ENCODE results near the gene STK10.

Gene STK10

DNA sequence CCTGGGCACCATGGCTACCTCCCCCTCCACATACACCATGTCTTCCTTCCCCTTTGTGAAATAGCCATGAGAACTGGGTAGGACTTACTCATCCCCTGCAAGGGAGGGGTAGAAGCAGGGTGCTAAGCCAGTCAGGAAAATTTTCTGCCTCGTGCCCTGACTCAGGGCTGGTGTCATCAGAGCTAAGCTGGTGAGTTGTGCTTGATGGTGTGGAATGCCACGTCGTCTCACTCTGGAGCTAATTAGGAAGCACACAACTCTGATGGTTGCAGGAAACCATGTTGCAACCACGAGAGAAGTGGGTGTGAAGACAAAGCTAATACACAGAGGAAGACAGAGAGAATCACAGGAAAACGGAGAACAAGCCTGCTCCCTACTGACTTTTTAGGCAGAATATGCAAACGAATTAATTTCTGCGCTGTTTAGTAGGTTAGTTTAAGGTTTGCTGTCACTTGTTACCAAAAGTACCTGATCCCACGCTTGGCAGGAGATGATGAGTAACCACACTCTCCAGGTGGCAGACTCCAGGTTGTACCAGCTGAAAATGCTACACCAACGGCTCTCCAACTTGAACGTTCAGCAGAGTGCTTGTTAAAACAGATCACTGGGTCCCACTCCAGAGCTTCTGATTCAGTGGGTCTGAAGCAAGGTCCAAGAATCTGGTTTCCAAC is 54.5 kb downstream of the STK10 start:
- no peak for DNase-seq (ENCODE audit: extremely low spot score)
- no peak for TF ChIP-seq ZNF384 (IDR thresholded peaks at IDR 0.05)
- no peak for TF ChIP-seq FOXA1 (IDR thresholded peaks at IDR 0.05)
- TF ChIP-seq TARDBP (IDR thresholded peaks at IDR 0.05) = no peak
- no peak for TF ChIP-seq BHLHE40 (IDR thresholded peaks at IDR 0.05; ENCODE audit: borderline replicate concordance)
- no peak for TF ChIP-seq CTBP1 (IDR thresholded peaks at IDR 0.05; ENCODE audit: borderline replicate concordance)
- TF ChIP-seq, protein P1, sequence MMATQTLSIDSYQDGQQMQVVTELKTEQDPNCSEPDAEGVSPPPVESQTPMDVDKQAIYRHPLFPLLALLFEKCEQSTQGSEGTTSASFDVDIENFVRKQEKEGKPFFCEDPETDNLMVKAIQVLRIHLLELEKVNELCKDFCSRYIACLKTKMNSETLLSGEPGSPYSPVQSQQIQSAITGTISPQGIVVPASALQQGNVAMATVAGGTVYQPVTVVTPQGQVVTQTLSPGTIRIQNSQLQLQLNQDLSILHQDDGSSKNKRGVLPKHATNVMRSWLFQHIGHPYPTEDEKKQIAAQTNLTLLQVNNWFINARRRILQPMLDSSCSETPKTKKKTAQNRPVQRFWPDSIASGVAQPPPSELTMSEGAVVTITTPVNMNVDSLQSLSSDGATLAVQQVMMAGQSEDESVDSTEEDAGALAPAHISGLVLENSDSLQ (IDR thresholded peaks at IDR 0.05) = no peak
- TF ChIP-seq HDGF (IDR thresholded peaks at IDR 0.05; ENCODE audit: borderline replicate concordance) = no peak
- ChIA-PET POLR2A (interaction anchor here (1.1 kb wide), 1 partner anchor 31 kb away, joined by 3 read pairs; no protein-coding TSS in a partner anchor), CTCF (no interaction called here)

DNA sequence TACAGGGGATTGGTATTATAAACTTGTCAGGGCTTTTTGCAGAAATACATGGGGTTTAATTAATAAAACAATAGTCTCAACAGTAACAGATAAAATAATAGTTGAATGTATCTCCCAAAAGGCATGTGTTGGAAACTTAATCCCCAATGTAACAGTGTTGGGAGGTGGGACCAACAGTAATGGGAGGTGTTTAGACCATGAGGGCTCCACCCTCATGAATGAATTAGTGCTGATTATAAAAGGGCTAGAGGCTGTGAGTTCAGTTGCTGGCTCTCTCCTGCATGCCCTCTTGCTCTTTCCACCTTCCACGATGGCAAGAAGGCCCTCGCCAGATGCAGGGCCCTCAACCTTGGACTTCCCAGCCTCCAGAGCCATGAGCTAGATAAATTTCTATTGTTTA is 56.3 kb downstream of the STK10 start:
- ChIA-PET POLR2A (interaction anchor here (0.6 to 1.3 kb wide), 2 partner anchors 14 to 57 kb away, joined by 3 to 4 read pairs; partner anchors contain the start of gene STK10), CTCF (no interaction called here)

DNA sequence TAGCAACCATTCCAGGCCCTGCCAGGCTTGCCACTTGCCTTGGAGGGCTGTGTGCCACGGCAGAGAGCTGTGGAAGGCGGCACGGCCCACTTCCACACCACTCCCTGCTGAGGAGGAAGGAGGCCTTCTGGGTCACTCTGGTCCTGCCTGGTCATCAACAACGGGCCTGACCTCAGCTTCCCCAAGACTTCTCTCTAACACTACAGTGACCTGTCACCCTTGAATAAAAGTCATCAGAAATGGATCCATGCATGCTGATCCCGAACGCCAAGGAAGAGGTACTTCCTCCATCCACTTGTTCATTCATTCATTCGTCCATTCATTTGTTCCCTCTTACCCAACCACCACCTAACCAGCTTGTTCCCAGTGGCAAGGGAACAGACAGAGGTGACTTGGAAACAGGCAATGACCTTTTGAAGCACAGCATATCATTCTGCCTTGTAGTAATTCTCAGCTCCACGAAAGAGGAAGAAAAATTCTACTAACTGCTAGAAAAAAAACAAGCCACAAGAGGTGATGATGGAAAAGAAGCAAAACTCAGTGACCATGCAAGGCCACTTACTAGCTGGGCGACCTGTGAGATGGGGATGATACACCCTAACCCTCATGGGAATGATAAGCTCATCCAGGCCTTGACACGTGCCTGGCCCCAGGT is 58.6 kb downstream of the STK10 start:
- CTCF ChIA-PET = no interaction called here

More for the DNA sequence above, 56.3 kb downstream of the STK10 start:
- TF ChIP-seq ZNF384 (IDR thresholded peaks at IDR 0.05) (no peak), CTBP1 (IDR thresholded peaks at IDR 0.05; ENCODE audit: borderline replicate concordance) (no peak), HDGF (IDR thresholded peaks at IDR 0.05; ENCODE audit: borderline replicate concordance) (no peak), BHLHE40 (IDR thresholded peaks at IDR 0.05; ENCODE audit: borderline replicate concordance) (no peak), LEF1 (IDR thresholded peaks at IDR 0.05; ENCODE audit: borderline replicate concordance) (no peak), FOXA1 (IDR thresholded peaks at IDR 0.05) (no peak), SP1 (IDR thresholded peaks at IDR 0.05) (no peak), ELF4 (IDR thresholded peaks at IDR 0.05) (no peak), SUZ12 (IDR thresholded peaks at IDR 0.05) (no peak), ARNT (IDR thresholded peaks at IDR 0.05) (no peak), TARDBP (IDR thresholded peaks at IDR 0.05) (no peak), FOXM1 (IDR thresholded peaks at IDR 0.05; ENCODE audit: borderline replicate concordance) (no peak), L3MBTL2 (conservative IDR thresholded peaks at IDR 0.05) (no peak), NFRKB (IDR thresholded peaks at IDR 0.05) (no peak), FOXK2 (IDR thresholded peaks at IDR 0.05) (no peak)
- TF ChIP-seq, protein P1 (IDR thresholded peaks at IDR 0.05) = no peak
- DNase-seq (ENCODE audit: extremely low spot score) = no peak

DNA sequence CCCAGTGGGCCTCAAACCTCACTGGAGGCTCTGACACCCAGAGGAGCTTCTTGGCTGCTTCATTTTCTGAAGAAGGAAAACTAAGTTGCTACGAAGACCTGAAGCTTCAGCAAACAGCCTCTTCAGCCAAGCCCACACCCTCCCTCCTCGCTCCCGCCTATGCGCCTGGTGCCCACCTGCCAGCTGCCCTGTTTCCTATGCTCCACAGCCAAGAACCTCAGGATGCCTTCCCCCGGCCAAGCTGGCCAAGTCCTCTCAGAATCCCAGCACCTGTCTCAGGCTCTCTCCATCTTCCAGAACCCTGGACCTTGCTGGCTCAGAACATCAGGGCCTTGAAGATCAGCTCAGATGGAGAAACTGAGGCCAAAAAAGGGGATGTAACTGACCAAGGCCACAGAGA is 60.4 kb downstream of the STK10 start:
- no peak for TF ChIP-seq LEF1 (IDR thresholded peaks at IDR 0.05; ENCODE audit: borderline replicate concordance)
- no peak for TF ChIP-seq BHLHE40 (IDR thresholded peaks at IDR 0.05; ENCODE audit: borderline replicate concordance)
- TF ChIP-seq SP1 (IDR thresholded peaks at IDR 0.05) = no peak
- no peak for TF ChIP-seq L3MBTL2 (conservative IDR thresholded peaks at IDR 0.05)
- no peak for TF ChIP-seq ARNT (IDR thresholded peaks at IDR 0.05)
- no peak for TF ChIP-seq HDGF (IDR thresholded peaks at IDR 0.05; ENCODE audit: borderline replicate concordance)
- TF ChIP-seq FOXA1 (IDR thresholded peaks at IDR 0.05) = no peak
- TF ChIP-seq FOXM1 (IDR thresholded peaks at IDR 0.05; ENCODE audit: borderline replicate concordance) = no peak
- ChIA-PET CTCF (interaction anchor here (0.6 kb wide), 1 partner anchor 549 kb away, joined by 4 read pairs; no protein-coding TSS in a partner anchor), POLR2A (no interaction called here)
- DNase-seq (ENCODE audit: extremely low spot score) = no peak

More for the DNA sequence above, 58.6 kb downstream of the STK10 start:
- no peak for DNase-seq (ENCODE audit: extremely low spot score)
- POLR2A ChIA-PET = no interaction called here
- TF ChIP-seq SP1 (IDR thresholded peaks at IDR 0.05) = no peak
- TF ChIP-seq LEF1 (IDR thresholded peaks at IDR 0.05; ENCODE audit: borderline replicate concordance) = no peak
- no peak for TF ChIP-seq FOXM1 (IDR thresholded peaks at IDR 0.05; ENCODE audit: borderline replicate concordance)
- TF ChIP-seq, protein P1 (IDR thresholded peaks at IDR 0.05) = no peak
- TF ChIP-seq FOXK2 (IDR thresholded peaks at IDR 0.05) = no peak
- TF ChIP-seq SUZ12 (IDR thresholded peaks at IDR 0.05) = no peak
- no peak for TF ChIP-seq ZNF384 (IDR thresholded peaks at IDR 0.05)
- TF ChIP-seq CTBP1 (IDR thresholded peaks at IDR 0.05; ENCODE audit: borderline replicate concordance) = no peak

DNA sequence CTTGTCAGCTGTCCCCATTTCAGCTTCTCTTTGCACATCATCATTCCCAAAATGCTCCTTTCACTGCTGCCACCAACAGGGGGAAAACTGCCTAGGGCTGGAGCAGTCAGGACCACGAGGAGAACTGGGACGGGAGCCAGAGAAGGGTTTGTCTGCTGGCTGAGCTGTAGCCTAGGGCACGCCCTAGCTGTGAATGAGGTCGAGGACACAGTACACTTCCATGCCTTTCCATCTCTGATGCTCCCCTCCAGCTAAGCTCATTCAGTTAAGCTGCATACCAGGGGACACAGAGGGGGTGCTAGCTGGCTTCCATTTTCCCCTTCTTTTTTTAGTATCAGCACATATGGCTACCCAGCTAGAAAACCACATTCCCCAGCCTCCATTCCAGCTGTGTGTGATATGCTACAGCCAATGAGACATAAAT is 64.7 kb downstream of the STK10 start:
- DNase-seq (ENCODE audit: extremely low spot score) = peak; percentile 48
- ChIA-PET POLR2A (no interaction called here), CTCF (interaction anchor here (0.7 to 1.0 kb wide), 2 partner anchors 18 to 29 kb away, joined by 3 read pairs; no protein-coding TSS in a partner anchor)
- no peak for TF ChIP-seq LEF1 (IDR thresholded peaks at IDR 0.05; ENCODE audit: borderline replicate concordance)
- no peak for TF ChIP-seq TARDBP (IDR thresholded peaks at IDR 0.05)
- no peak for TF ChIP-seq FOXA1 (IDR thresholded peaks at IDR 0.05)
- no peak for TF ChIP-seq ZNF384 (IDR thresholded peaks at IDR 0.05)
- TF ChIP-seq NFRKB (IDR thresholded peaks at IDR 0.05) = no peak
- no peak for TF ChIP-seq FOXM1 (IDR thresholded peaks at IDR 0.05; ENCODE audit: borderline replicate concordance)
- no peak for TF ChIP-seq ARNT (IDR thresholded peaks at IDR 0.05)
- TF ChIP-seq FOXK2 (IDR thresholded peaks at IDR 0.05) = no peak
- TF ChIP-seq SUZ12 (IDR thresholded peaks at IDR 0.05) = no peak
- no peak for TF ChIP-seq BHLHE40 (IDR thresholded peaks at IDR 0.05; ENCODE audit: borderline replicate concordance)
- TF ChIP-seq HDGF (IDR thresholded peaks at IDR 0.05; ENCODE audit: borderline replicate concordance) = no peak
- no peak for TF ChIP-seq L3MBTL2 (conservative IDR thresholded peaks at IDR 0.05)
- no peak for TF ChIP-seq ELF4 (IDR thresholded peaks at IDR 0.05)
- no peak for TF ChIP-seq CTBP1 (IDR thresholded peaks at IDR 0.05; ENCODE audit: borderline replicate concordance)
- TF ChIP-seq, protein P1 (IDR thresholded peaks at IDR 0.05) = no peak
- TF ChIP-seq SP1 (IDR thresholded peaks at IDR 0.05) = no peak
